AG09309 (cell line): ENCODE data around the gene FSTL4.

Experiments used
- DNase-seq: peaks from one replicate; pipeline ENCODE4 v3.0.0-alpha.2; 2010; ENCODE audit warnings: low read depth
- H3K4me3 ChIP-seq: 2 replicates; pipeline ENCODE4 v1.5.1; 2011; ENCODE audit warnings: mild to moderate bottlenecking, low read depth, low read length, moderate library complexity; ENCODE audit not compliant: control insufficient read depth
- TF ChIP-seq, protein P1 (sequence below): IDR thresholded peaks from 2 replicates; pipeline ENCODE4 v1.5.1; 2011; ENCODE audit warnings: mild to moderate bottlenecking, low read depth, low read length, inconsistent platforms; ENCODE audit not compliant: insufficient read depth, control insufficient read depth; ENCODE audit errors: missing control alignments

The FSTL4 gene

DNA sequence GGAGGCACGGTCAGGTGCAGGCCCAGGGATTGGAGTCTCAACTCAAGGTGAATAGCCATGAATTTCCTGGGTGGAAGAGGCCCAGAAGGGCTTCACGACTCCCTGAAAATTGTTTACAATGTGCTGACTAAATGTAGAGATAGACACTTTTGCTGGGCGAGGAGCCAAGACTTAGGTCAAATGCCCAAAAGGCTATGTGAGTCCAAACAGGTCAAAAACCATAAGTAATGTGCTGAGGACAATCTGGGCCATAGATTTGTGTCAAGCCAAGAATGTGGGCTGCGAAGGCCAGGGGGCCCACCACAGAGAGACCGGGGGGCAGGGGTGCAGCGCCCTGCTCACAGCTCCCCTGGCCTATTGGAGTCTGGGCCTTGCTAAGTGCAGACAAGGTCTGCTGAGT, 362.7 kb downstream of the FSTL4 start:
- DNase-seq = no peak
- TF ChIP-seq, protein P1, sequence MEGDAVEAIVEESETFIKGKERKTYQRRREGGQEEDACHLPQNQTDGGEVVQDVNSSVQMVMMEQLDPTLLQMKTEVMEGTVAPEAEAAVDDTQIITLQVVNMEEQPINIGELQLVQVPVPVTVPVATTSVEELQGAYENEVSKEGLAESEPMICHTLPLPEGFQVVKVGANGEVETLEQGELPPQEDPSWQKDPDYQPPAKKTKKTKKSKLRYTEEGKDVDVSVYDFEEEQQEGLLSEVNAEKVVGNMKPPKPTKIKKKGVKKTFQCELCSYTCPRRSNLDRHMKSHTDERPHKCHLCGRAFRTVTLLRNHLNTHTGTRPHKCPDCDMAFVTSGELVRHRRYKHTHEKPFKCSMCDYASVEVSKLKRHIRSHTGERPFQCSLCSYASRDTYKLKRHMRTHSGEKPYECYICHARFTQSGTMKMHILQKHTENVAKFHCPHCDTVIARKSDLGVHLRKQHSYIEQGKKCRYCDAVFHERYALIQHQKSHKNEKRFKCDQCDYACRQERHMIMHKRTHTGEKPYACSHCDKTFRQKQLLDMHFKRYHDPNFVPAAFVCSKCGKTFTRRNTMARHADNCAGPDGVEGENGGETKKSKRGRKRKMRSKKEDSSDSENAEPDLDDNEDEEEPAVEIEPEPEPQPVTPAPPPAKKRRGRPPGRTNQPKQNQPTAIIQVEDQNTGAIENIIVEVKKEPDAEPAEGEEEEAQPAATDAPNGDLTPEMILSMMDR = no peak
- no peak overlapping the region for H3K4me3 ChIP-seq

DNA sequence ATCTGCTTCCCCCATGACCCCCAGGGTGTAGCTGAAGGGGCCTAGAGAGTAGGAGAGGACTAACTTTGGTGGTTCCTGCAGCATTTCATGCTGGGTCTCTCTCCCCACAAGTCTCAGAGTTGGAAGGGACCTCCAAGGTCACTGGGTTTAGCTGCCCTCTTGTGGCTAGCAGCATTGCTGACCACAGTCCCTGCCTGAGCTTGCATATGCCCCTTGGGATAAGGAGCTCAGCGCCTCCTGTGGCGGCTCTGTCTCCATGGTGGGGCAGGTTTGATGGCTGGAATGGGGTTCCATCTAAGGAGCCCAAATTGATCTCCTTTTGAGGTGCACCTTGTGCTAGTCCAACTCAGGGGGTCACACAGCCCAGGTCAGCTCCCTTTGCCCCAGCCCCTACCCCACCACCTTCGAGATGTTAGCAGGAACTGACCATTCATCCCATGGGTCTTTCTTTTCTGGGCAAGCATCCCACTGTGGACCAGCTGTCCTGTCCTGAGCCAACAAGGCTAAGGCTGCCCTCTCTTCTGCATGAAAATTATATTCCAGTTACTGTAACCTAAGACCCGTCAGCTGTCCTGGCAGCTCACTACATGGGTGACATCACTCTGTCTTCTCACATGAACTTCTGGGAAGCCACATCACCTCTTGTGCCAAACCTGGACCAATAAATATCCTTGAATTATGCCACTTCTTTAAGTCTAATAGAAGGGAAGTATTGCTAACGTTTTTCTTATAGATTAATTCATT, 364.3 kb downstream of the FSTL4 start:
- H3K4me3 ChIP-seq = no peak overlapping the region
- DNase-seq = no peak
- TF ChIP-seq, protein P1 = peak; percentile 30

DNA sequence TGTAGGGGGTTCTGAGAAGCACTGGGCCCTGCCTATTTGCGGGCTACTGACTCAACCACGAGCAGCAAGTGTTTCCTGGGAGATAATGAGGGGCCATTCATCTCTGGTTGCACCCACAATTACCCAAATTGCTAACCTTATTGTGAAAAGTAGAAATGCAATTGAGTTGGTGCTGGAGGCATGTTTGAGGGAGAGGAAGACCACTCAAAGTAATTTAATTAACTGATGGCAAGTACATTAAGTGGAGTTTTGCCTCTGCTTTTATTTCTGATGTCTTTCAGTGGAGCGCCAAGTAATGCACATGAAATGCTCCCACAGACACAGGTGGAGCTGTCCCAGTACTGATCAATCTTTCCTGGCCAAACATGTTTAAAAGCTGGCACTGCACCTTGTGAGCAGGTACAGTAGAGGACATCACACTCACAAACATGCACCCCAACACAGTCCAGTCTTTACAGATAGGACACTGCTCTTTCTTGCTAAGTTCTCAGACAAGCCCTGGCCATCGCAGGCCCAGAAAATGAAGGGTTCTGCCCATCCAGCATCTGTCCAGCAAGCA, 365.1 kb downstream of the FSTL4 start:
- DNase-seq = no peak

DNA sequence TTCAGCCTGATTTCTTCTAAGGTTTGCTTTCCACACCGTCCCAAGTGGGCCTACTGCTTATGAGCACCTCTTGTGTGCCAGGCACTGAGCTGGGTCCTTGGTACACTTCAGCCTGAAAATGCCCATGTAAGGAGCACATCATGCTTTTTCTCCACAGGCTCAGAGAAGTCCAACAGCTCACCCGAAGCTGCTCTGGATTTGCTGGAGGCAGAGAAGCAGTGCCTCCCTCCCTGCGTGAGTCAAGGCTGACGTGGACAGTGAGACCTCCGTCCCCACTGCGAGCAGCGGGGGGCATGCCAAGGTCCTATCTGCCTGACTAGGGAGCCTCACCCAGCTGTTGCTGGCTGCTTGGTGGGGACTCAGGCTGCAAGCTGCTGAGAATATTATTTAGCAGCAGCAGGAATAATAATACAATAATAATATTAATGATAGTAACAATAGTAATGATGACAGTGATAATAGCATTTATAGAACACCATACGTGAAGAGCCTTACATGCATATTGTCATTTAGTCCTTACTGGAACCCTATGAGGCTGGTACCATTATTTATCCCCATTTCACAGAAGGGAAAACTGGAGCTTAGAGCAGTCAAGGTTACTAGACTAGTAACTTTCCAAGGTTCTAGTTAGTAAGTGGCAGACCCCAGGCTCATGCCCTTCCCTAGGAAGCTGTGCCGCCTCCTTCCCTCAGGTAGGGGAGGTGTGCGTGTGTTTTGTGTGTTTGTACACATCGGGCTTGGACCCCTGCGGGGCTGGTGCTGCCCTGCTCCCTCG, 365.8 kb downstream of the FSTL4 start:
- no peak overlapping the region for H3K4me3 ChIP-seq
- TF ChIP-seq, protein P1 = no peak
- no peak for DNase-seq

More for the DNA sequence above, 365.1 kb downstream of the FSTL4 start:
- no peak overlapping the region for H3K4me3 ChIP-seq
- TF ChIP-seq, protein P1 = no peak

DNA sequence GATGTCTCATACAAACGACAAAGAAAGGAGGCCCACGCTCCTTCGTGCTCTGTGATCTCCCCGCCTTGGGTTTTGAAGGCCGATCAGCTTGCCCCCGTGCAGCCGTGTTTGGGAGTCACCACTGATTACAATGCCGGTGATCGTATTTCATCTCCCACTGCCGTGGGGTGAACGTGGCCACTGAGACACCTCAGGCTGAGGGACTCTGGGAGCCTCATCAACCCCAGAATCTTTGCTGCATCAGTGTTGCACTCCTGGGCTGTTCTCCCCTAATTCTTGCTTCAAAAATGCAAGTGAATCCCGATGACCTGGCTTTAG, 366.3 kb downstream of the FSTL4 start:
- TF ChIP-seq, protein P1 = no peak
- DNase-seq = no peak
- H3K4me3 ChIP-seq = no peak overlapping the region

DNA sequence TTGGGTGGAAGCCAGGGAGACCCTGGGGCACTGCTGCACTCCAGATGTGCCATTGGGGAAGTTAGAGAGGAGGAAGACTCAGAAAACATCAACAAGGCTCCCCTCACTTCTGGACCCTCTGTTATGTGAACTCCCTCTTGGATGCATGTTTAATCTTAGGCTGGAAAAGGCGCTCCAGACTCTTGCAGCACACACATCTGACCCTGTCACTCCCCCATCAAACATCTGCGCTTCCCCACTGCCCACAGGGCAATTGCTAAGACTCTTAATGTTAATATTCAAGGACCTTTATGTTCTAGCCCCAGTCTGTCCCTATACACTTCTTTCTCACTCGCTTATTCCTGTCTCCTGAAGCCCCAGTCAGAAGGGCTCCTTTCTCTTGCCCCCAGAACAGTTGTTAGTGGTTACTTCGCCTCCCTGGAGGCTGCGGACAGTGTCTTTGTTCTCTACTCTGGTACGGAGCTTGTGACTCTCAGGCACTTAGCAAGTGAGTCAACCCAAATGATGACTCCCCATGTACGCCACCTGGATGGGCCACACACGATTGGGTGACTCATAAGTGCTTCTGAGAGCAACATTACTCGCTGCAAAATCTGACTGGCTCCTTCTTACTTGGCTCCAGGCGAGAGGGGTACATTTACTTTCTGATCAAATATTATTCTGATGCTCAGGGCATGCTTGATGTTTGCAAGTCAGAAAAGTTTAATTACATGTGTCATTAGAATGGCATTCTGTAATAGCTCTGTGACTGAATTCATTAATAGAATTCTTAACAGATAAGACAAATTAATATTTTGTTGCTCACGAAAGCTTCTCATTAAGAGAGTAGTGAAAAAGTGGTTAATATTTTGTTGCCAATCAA, 366.9 kb downstream of the FSTL4 start:
- no peak overlapping the region for H3K4me3 ChIP-seq
- DNase-seq = peak; percentile 37
- TF ChIP-seq, protein P1 = no peak
